GM19324 (cell line): ENCODE measurements around the gene ZNF780A.
A peak's percentile ranks its signal among the peaks of the same experiment; 100 is the strongest.
"Not testable (repeated sequence)": the region's sequence is repeated elsewhere in the genome, so short reads cannot be mapped to it uniquely, and the experiment has no call there.

Experiments
- ATAC-seq: cut with Tn5 transposase; IDR thresholded peaks from one replicate; pipeline ENCODE4 v1.9.1; 2021; ENCODE audit warnings: mild to moderate bottlenecking, moderate library complexity; ENCODE audit not compliant: unreplicated experiment, low FRiP score

The ZNF780A gene

GRCh38 chr19:40088299-40089047 lies 2.3 kb downstream of the ZNF780A start:
- no peak for ATAC-seq

GRCh38 chr19:40084948-40085347 lies 5.8 kb downstream of the ZNF780A start:
- ATAC-seq, result no peak

- ATAC-seq, result no peak
These were observed 9.3 kb downstream of the ZNF780A start for GRCh38 chr19:40081411-40081810.

- no peak for ATAC-seq
These were observed 10.5 kb downstream of the ZNF780A start for GRCh38 chr19:40080289-40080688.

- ATAC-seq, result no peak
These were observed 12.4 kb downstream of the ZNF780A start for GRCh38 chr19:40078377-40078776.

- no peak for ATAC-seq
These were observed 20.7 kb downstream of the ZNF780A start for GRCh38 chr19:40070058-40070457.

- no peak for ATAC-seq
These were observed 31.1 kb downstream of the ZNF780A start for GRCh38 chr19:40059624-40060023.

- no peak for ATAC-seq
These were observed 33.6 kb downstream of the ZNF780A start for GRCh38 chr19:40057166-40057565.

GRCh38 chr19:40056505-40056904 lies 34.2 kb downstream of the ZNF780A start:
- no peak for ATAC-seq

- peak; percentile 85 for ATAC-seq
These were observed 34.8 kb downstream of the ZNF780A start, which contains the start of gene ZNF780B for GRCh38 chr19:40055832-40056504. Gene ZNF780B, minus strand, starts transcription at chr19:40056231. Its CDS starts 5,899 bp downstream, at chr19:40050332.

GRCh38 chr19:40055049-40055448 lies 35.7 kb downstream of the ZNF780A start:
- no peak for ATAC-seq

- no peak for ATAC-seq
These were observed 36.1 kb downstream of the ZNF780A start for GRCh38 chr19:40054632-40055031.

GRCh38 chr19:40053491-40053890 lies 37.3 kb downstream of the ZNF780A start:
- no peak for ATAC-seq

GRCh38 chr19:40041718-40042117 lies 49.0 kb downstream of the ZNF780A start:
- ATAC-seq, result not testable (repeated sequence)

GRCh38 chr19:40038047-40038446 lies 52.7 kb downstream of the ZNF780A start:
- ATAC-seq, result not testable (repeated sequence)

- ATAC-seq, result no peak
These were observed 54.7 kb downstream of the ZNF780A start for GRCh38 chr19:40035996-40036395.

- no peak for ATAC-seq
These were observed 56.7 kb downstream of the ZNF780A start for GRCh38 chr19:40033989-40034560.

- no peak for ATAC-seq
These were observed 64.2 kb downstream of the ZNF780A start for GRCh38 chr19:40026597-40026970.

- ATAC-seq, result no peak
These were observed 64.7 kb downstream of the ZNF780A start for GRCh38 chr19:40025938-40026596.

- no peak for ATAC-seq
These were observed 66.8 kb downstream of the ZNF780A start for GRCh38 chr19:40023969-40024368.
